HCT116 (cell line): ENCODE data around the gene HAPSTR1.

ENCODE experiments used
- ATF3 ChIP-seq: IDR thresholded peaks from 2 replicates; pipeline ENCODE4 v1.6.1; 2012
- CEBPB ChIP-seq: IDR thresholded peaks from 2 replicates; pipeline ENCODE4 v1.6.1; 2012; ENCODE audit warnings: low read depth
- CTCF ChIP-seq, 3 experiments: fragments of 200-600 bp in 1 of 3; sonication (generic) in 1 of 3; IDR thresholded peaks in 2 of 3; conservative IDR thresholded peaks in 1 of 3; 2 replicates each; pipeline ENCODE4 v1.5.1; 2012 to 2017; ENCODE audit warnings: low read depth in 2 of 3, low read length in 2 of 3, antibody characterized with exemption in 1 of 3, borderline replicate concordance in 1 of 3, control low read depth in 1 of 3, mild to moderate bottlenecking in 1 of 3, mixed read lengths in 1 of 3, mixed run types in 1 of 3, moderate library complexity in 1 of 3; ENCODE audit not compliant: insufficient read depth in 1 of 3
- ELF1 ChIP-seq: IDR thresholded peaks from 2 replicates; pipeline ENCODE4 v1.6.1; 2012; ENCODE audit warnings: low read depth, borderline replicate concordance
- EZH2 ChIP-seq: fragments of 200-600 bp; sonication (generic); IDR thresholded peaks from 2 replicates; pipeline ENCODE4 v1.6.1; 2017; ENCODE audit warnings: antibody characterized with exemption, mixed run types
- EZH2phosphoT487 ChIP-seq: fragments of 200-600 bp; IDR thresholded peaks from 2 replicates; pipeline ENCODE4 v1.6.1; 2018; ENCODE audit warnings: antibody characterized with exemption, borderline replicate concordance
- JUND ChIP-seq: IDR thresholded peaks from 2 replicates; pipeline ENCODE4 v1.6.1; 2012
- POLR2A ChIP-seq: IDR thresholded peaks from 2 replicates; pipeline ENCODE4 v1.7.0; 2011; ENCODE audit warnings: borderline replicate concordance; ENCODE audit not compliant: insufficient read depth, insufficient read length; ENCODE audit errors: extremely low read depth
- POLR2AphosphoS5 ChIP-seq: IDR thresholded peaks from 2 replicates; pipeline ENCODE4 v1.6.1; 2011; ENCODE audit warnings: mild to moderate bottlenecking, low read depth, low read length, moderate library complexity
- RAD21 ChIP-seq: IDR thresholded peaks from 2 replicates; pipeline ENCODE4 v1.6.1; 2012; ENCODE audit warnings: low read depth, mild to moderate bottlenecking
- SIN3A ChIP-seq: IDR thresholded peaks from 2 replicates; pipeline ENCODE4 v1.6.1; 2012; ENCODE audit warnings: low read depth
- YY1 ChIP-seq: IDR thresholded peaks from 2 replicates; pipeline ENCODE4 v1.6.1; 2011; ENCODE audit warnings: low read length, low read depth, moderate library complexity, mild to moderate bottlenecking; ENCODE audit not compliant: insufficient replicate concordance; ENCODE audit errors: extremely low read depth
- TF ChIP-seq, protein P1 (sequence below): IDR thresholded peaks from 2 replicates; pipeline ENCODE4 v1.6.1; 2012; ENCODE audit warnings: low read depth

DNA sequence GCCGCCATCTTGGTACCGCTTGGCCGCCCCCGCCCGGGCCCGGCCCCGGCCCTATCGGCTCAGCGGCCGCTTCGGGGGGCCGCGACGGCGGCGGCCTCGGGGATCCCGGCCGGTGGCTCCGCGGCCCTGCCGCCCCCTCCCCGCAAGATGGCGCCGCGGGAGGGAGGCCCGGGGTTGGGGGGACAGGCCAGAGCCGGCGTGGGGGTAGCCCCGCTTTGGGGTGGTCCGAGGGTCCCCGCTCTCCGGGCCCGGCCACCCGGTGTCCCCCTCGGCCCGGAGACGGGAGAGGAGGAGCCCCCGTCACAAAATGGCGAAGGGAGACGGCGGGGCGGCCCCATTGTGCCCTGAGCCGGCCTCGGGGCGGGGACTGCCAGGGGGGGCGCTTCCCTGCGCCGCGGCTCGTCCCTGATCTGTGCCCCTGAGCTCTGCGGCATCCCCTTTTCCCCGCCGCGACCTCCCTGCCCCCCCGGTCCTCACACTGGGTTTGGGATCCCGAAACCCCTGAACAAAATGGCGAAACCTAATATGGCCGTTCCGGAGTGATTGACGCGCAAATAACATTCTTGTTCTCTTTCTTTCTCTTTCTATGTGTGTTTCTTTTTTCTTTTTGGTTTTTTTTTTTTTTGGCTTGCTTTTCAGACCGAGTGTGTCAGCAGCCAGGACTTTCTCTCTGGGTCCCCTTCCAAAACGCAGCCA, 986 bp downstream of the HAPSTR1 start:
- no peak for TF ChIP-seq ELF1
- TF ChIP-seq EZH2phosphoT487: no peak
- no peak for TF ChIP-seq SIN3A
- no peak for TF ChIP-seq RAD21
- TF ChIP-seq CTCF (IDR thresholded peaks at IDR 0.05 in 2 of 3, conservative IDR thresholded peaks at IDR 0.05 in 1 of 3; ENCODE audit: borderline replicate concordance in 1 of 3, insufficient read depth in 1 of 3, low read depth in 2 of 3, low read length in 2 of 3): no peak
- TF ChIP-seq, protein P1, sequence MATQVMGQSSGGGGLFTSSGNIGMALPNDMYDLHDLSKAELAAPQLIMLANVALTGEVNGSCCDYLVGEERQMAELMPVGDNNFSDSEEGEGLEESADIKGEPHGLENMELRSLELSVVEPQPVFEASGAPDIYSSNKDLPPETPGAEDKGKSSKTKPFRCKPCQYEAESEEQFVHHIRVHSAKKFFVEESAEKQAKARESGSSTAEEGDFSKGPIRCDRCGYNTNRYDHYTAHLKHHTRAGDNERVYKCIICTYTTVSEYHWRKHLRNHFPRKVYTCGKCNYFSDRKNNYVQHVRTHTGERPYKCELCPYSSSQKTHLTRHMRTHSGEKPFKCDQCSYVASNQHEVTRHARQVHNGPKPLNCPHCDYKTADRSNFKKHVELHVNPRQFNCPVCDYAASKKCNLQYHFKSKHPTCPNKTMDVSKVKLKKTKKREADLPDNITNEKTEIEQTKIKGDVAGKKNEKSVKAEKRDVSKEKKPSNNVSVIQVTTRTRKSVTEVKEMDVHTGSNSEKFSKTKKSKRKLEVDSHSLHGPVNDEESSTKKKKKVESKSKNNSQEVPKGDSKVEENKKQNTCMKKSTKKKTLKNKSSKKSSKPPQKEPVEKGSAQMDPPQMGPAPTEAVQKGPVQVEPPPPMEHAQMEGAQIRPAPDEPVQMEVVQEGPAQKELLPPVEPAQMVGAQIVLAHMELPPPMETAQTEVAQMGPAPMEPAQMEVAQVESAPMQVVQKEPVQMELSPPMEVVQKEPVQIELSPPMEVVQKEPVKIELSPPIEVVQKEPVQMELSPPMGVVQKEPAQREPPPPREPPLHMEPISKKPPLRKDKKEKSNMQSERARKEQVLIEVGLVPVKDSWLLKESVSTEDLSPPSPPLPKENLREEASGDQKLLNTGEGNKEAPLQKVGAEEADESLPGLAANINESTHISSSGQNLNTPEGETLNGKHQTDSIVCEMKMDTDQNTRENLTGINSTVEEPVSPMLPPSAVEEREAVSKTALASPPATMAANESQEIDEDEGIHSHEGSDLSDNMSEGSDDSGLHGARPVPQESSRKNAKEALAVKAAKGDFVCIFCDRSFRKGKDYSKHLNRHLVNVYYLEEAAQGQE: no peak
- peak; percentile 43 for TF ChIP-seq POLR2AphosphoS5
- TF ChIP-seq JUND: no peak
- TF ChIP-seq EZH2: no peak
- TF ChIP-seq CEBPB: no peak
- peak; percentile 64 for TF ChIP-seq YY1
- TF ChIP-seq ATF3: no peak
- no peak for TF ChIP-seq POLR2A
